Endothelial cell of umbilical vein (primary cell): ENCODE results near the gene KIAA1671. TPM values are rescaled to one million over a fixed set of nuclear protein-coding genes. Genes with fewer than 3 reads are reported as not detected.

Experiments used
- BruUV-seq: library from RNA; stranded (reverse); fragments of 400-500 nt; replicated peaks from 2 replicates; lab custom pipeline; 2021; lab: Mats Ljungman, UMichigan
- CTCF ChIA-PET: fragments of 300-600, 350-600 bp; sonication (Branson Sonifier 250); formaldehyde crosslinking; loops from one replicate; lab custom pipeline; 2021; ENCODE audit warnings: antibody characterized with exemption, inconsistent platforms; lab: Charles Lee
- POLR2A ChIA-PET: fragments of 300-600, 350-600 bp; sonication (Branson Sonifier 250); formaldehyde crosslinking; loops from one replicate; lab custom pipeline; 2021; ENCODE audit warnings: antibody characterized with exemption, inconsistent platforms; lab: Charles Lee
- DNase-seq: peaks from one replicate; pipeline ENCODE4 v3.0.0-alpha.2; 2011; ENCODE audit warnings: low read depth, low spot score
- FAIRE-seq: peaks from 2 replicates; lab custom pipeline; 2011; peaks lifted over from hg19 to GRCh38; lab: Jason Lieb, UNC
- H2AFZ ChIP-seq: 2 replicates; pipeline ENCODE4 v1.6.0; 2012; ENCODE audit warnings: low read depth, low read length, control low read depth, inconsistent platforms
- H3K27ac ChIP-seq: 2 replicates; pipeline ENCODE4 v1.5.1; 2011; ENCODE audit warnings: low read depth, mild to moderate bottlenecking, control low read depth, low read length, moderate library complexity; ENCODE audit not compliant: insufficient read depth
- H3K27me3 ChIP-seq, 2 experiments: 2 replicates each; pipeline versions ENCODE4 v1.6.0 to v1.6.1; 2011; ENCODE audit warnings: low read length in 2 of 2, mixed read lengths in 1 of 2; ENCODE audit not compliant: control insufficient read depth in 2 of 2, insufficient read depth in 2 of 2
- H3K36me3 ChIP-seq, 2 experiments: 2 replicates in 1 of 2; 3 replicates in 1 of 2; pipeline ENCODE4 v1.5.1; 2011; ENCODE audit warnings: low read length in 2 of 2, mild to moderate bottlenecking in 1 of 2, moderate library complexity in 1 of 2; ENCODE audit not compliant: control insufficient read depth in 2 of 2, insufficient read depth in 2 of 2; ENCODE audit errors: extremely low read depth in 1 of 2
- H3K4me1 ChIP-seq: 3 replicates; pipeline ENCODE4 v1.5.1; 2011; ENCODE audit warnings: mild to moderate bottlenecking, low read length; ENCODE audit not compliant: control insufficient read depth, insufficient read depth; ENCODE audit errors: extremely low read depth
- H3K4me2 ChIP-seq: 2 replicates; pipeline ENCODE4 v1.6.1; 2011; ENCODE audit warnings: low read length, control low read depth, mixed read lengths; ENCODE audit not compliant: insufficient read depth
- H3K4me3 ChIP-seq, 3 experiments: fragments of 200-600 bp in 1 of 3; sonication (generic), shearing (Covaris generic) in 1 of 3; replicated peaks in 1 of 3; 2 replicates each; pipeline ENCODE4 v1.5.1; 2011 to 2016; ENCODE audit warnings: control low read depth in 3 of 3, low read length in 3 of 3, mild to moderate bottlenecking in 2 of 3, inconsistent platforms in 1 of 3, low read depth in 1 of 3, moderate library complexity in 1 of 3; ENCODE audit not compliant: insufficient read depth in 1 of 3
- H3K79me2 ChIP-seq: 2 replicates; pipeline ENCODE4 v1.6.0; 2012; ENCODE audit warnings: low read length, inconsistent platforms; ENCODE audit not compliant: control insufficient read depth, insufficient read depth
- H3K9ac ChIP-seq: replicated peaks from 2 replicates; pipeline ENCODE3; 2011; ENCODE audit warnings: low read length, control low read depth; ENCODE audit not compliant: insufficient read depth; ENCODE audit errors: extremely low read depth
- H3K9me1 ChIP-seq: replicated peaks from 3 replicates; pipeline ENCODE4 v1.6.0; 2011; ENCODE audit warnings: mild to moderate bottlenecking, low read length; ENCODE audit not compliant: control insufficient read depth, insufficient read depth; ENCODE audit errors: extremely low read depth
- H3K9me3 ChIP-seq: replicated peaks from 2 replicates; pipeline ENCODE4 v1.5.1; 2012; ENCODE audit warnings: low read length, inconsistent platforms; ENCODE audit not compliant: control insufficient read depth, insufficient read depth
- H4K20me1 ChIP-seq: replicated peaks from 2 replicates; pipeline ENCODE3; 2011; ENCODE audit warnings: mild to moderate bottlenecking, low read length; ENCODE audit not compliant: control insufficient read depth, insufficient read depth; ENCODE audit errors: extremely low read depth
- EZH2 ChIP-seq: IDR thresholded peaks from 2 replicates; pipeline ENCODE4 v1.6.1; 2012; ENCODE audit warnings: borderline replicate concordance, low read depth, mild to moderate bottlenecking, moderate library complexity, low read length, inconsistent platforms; ENCODE audit not compliant: severe bottlenecking
- FOS ChIP-seq: IDR thresholded peaks from 2 replicates; pipeline ENCODE4 v1.6.1; 2011; ENCODE audit warnings: mild to moderate bottlenecking, low read length, moderate library complexity, borderline replicate concordance; ENCODE audit not compliant: insufficient read depth
- GATA2 ChIP-seq: IDR thresholded peaks from 2 replicates; pipeline ENCODE4 v1.7.0; 2011; ENCODE audit warnings: low read depth, mild to moderate bottlenecking, moderate library complexity, mixed read lengths, low read length; ENCODE audit not compliant: insufficient read length, insufficient read depth
- JUN ChIP-seq: IDR thresholded peaks from 2 replicates; pipeline ENCODE4 v1.6.1; 2011; ENCODE audit warnings: borderline replicate concordance, low read depth; ENCODE audit not compliant: insufficient read length, insufficient read depth
- MYC ChIP-seq: IDR thresholded peaks from one replicate; pipeline ENCODE4 v1.6.1; 2011; ENCODE audit warnings: mild to moderate bottlenecking, low read depth, low read length
- POLR2A ChIP-seq: IDR thresholded peaks from 2 replicates; pipeline ENCODE4 v1.6.1; 2012; ENCODE audit warnings: low read depth, mild to moderate bottlenecking, control low read depth, low read length
- POLR2AphosphoS5 ChIP-seq: IDR thresholded peaks from 2 replicates; pipeline ENCODE4 v1.6.1; 2012; ENCODE audit warnings: low read depth, mild to moderate bottlenecking, control low read depth, low read length, moderate library complexity; ENCODE audit not compliant: insufficient read depth
- dilution Hi-C: fragments of 300-500 bp; cut with MboI; formaldehyde crosslinking; loops from one replicate; pipeline ENCODE4 v1.15.0; 2019; ENCODE audit warnings: low sequenced_read_pairs; ENCODE audit not compliant: extremely low pct_ligation_motif_present
- intact Hi-C: fragments of 100-400 bp; cut with micrococcal nuclease; formaldehyde crosslinking; loops from one replicate; pipeline ENCODE4 v1.10.0; 2022
- polyA plus RNA-seq, 4 experiments: library from polyadenylated mRNA; depleted of rRNA in 3 of 4; stranded (reverse) in 3 of 4; unstranded in 1 of 4; fragments of >200 nt; gene quantifications; 2 replicates each; pipeline versions ENCODE4 v1.2.1 to v1.2.3, GENCODE V29; 2011 to 2012; ENCODE audit warnings: missing spikeins in 1 of 4
- total RNA-seq: library from RNA; stranded (reverse); gene quantifications from 2 replicates; pipeline ENCODE4 v1.2.3, GENCODE V29; 2021
- TF ChIP-seq, protein P1 (sequence below), 2 donors: IDR thresholded peaks; 1 replicate in 1 of 2; 2 replicates in 1 of 2; pipeline ENCODE4 v1.5.1; 2011; ENCODE audit warnings: low read length in 2 of 2, mild to moderate bottlenecking in 2 of 2, moderate library complexity in 2 of 2, control low read depth in 1 of 2, inconsistent platforms in 1 of 2, low read depth in 1 of 2; ENCODE audit not compliant: insufficient read depth in 1 of 2; ENCODE audit errors: extremely low read depth in 1 of 2
- TF ChIP-seq, protein P2 (sequence below): IDR thresholded peaks from 2 replicates; pipeline ENCODE4 v1.6.1; 2011; ENCODE audit not compliant: insufficient read depth, insufficient read length

Gene KIAA1671
- total and polyA plus RNA-seq, 2 donors (not counting 3 experiments of a cell fraction or from before 2014, with no cell fraction given): 23.1 to 85.1 TPM

DNA sequence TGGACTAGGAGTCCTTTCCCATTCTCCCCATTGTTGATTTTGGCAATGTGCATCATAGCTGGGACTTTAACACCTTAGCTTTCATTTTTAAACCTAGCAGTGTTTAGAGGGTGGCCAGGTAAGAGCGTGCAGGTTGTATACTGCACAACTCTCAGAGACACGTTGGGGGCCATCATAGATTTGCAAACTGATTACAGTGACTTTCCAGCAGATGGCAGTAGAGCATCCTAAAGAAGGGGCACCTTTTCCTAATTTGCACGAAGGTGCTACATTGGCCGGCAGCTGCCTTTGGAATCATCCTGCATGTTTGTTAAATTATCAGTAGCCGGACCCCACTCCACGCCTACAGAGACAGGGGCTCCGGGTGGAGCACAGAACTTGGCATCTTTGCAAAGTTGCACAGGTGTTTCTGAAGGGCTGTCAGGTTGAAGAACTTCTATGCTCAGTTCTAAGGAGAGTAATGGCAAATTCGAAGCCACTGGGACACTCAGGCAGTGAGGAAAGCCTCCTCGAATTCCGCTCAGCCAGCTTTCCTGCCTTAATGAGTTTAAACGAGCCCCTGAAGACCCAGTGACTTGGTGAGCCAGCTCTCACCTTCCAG lies 13.7 kb upstream of the KIAA1671 start:
- intact Hi-C loops: loop anchor here (1.0 to 10.0 kb wide), 4 partner anchors 13 to 396 kb away; partner anchors contain the start of gene KIAA1671
- ChIA-PET CTCF (interaction anchor here (0.7 to 19.2 kb wide), 18 partner anchors 9 to 395 kb away, joined by 3 to 378 read pairs (median 4); no protein-coding TSS in a partner anchor), POLR2A (no interaction called here)
- H3K79me2 ChIP-seq: no peaks in the 10 kb centered on the region
- TF ChIP-seq POLR2A: no peak
- TF ChIP-seq, protein P1, sequence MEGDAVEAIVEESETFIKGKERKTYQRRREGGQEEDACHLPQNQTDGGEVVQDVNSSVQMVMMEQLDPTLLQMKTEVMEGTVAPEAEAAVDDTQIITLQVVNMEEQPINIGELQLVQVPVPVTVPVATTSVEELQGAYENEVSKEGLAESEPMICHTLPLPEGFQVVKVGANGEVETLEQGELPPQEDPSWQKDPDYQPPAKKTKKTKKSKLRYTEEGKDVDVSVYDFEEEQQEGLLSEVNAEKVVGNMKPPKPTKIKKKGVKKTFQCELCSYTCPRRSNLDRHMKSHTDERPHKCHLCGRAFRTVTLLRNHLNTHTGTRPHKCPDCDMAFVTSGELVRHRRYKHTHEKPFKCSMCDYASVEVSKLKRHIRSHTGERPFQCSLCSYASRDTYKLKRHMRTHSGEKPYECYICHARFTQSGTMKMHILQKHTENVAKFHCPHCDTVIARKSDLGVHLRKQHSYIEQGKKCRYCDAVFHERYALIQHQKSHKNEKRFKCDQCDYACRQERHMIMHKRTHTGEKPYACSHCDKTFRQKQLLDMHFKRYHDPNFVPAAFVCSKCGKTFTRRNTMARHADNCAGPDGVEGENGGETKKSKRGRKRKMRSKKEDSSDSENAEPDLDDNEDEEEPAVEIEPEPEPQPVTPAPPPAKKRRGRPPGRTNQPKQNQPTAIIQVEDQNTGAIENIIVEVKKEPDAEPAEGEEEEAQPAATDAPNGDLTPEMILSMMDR (IDR thresholded peaks at IDR 0.05; ENCODE audit: extremely low read depth in 1 of 2, insufficient read depth in 1 of 2, low read depth in 1 of 2, low read length in 2 of 2): peak; percentile 61 to 67
- H3K4me1 ChIP-seq: no peaks in the 10 kb centered on the region
- H3K9me3 ChIP-seq: no peaks in the 10 kb centered on the region
- H3K36me3 ChIP-seq: no peaks in the 10 kb centered on the region
- dilution Hi-C loops: no loop called here
- H3K9ac ChIP-seq: no peak overlapping the region
- H3K27me3 ChIP-seq: peaks cover 14% of the 10 kb centered on the region in 2 experiments
- H3K27ac ChIP-seq: no peak overlapping the region
- BruUV-seq: no TSS peak
- H2AFZ ChIP-seq: no peak overlapping the region
- no peaks in the 10 kb centered on the region for H4K20me1 ChIP-seq
- FAIRE-seq (peak; percentile 80), DNase-seq (peak; percentile 43)
- no peaks in the 10 kb centered on the region for H3K9me1 ChIP-seq
- H3K4me3 ChIP-seq: no peak overlapping the region
- no peak overlapping the region for H3K4me2 ChIP-seq

DNA sequence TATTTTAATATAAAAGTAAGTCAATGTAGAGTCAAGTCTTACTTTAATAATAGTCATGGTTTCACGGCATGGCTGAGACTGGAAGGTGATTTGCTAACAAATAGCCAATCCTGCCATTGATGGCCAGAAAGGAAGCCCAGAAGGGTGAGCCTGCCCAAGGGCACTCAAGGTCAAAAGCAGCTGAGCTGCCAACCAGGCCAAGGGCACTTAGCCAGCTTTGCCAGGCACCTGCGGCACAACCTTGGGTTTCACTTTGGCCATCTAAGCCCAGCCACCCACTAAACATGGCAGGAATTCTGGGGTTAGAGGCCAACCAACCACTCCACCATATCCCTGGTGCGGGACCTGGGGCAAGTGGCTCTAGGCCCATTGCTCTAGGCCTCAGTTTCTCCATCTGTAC lies 10.2 kb upstream of the KIAA1671 start:
- ChIA-PET POLR2A (no interaction called here), CTCF (interaction anchor here (19.2 kb wide), 1 partner anchor 110 kb away, joined by 378 read pairs; no protein-coding TSS in a partner anchor)
- Histone ChIP-seq H4K20me1 (no peaks in the 10 kb centered on the region), H2AFZ (no peak overlapping the region), H3K36me3 (no peaks in the 10 kb centered on the region), H3K79me2 (no peaks in the 10 kb centered on the region), H3K9ac (no peak overlapping the region), H3K4me2 (no peak overlapping the region), H3K27me3 (peaks cover 5% of the 10 kb centered on the region in 2 experiments), H3K4me3 (no peak overlapping the region), H3K9me3 (no peaks in the 10 kb centered on the region), H3K4me1 (no peaks in the 10 kb centered on the region), H3K9me1 (no peaks in the 10 kb centered on the region), H3K27ac (no peak overlapping the region)
- TF ChIP-seq FOS (no peak), GATA2 (no peak), JUN (no peak), EZH2 (no peak), POLR2A (no peak), MYC (no peak), POLR2AphosphoS5 (no peak)
- TF ChIP-seq, protein P1 (IDR thresholded peaks at IDR 0.05; ENCODE audit: extremely low read depth in 1 of 2, insufficient read depth in 1 of 2, low read depth in 1 of 2, low read length in 2 of 2): no peak
- TF ChIP-seq, protein P2, sequence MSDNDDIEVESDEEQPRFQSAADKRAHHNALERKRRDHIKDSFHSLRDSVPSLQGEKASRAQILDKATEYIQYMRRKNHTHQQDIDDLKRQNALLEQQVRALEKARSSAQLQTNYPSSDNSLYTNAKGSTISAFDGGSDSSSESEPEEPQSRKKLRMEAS: no peak
- no TSS peak for BruUV-seq
- dilution Hi-C loops: no loop called here
- intact Hi-C loops: no loop called here
- FAIRE-seq: no peak
- no peak for DNase-seq
